H1 (cell line): ENCODE measurements around the gene ABHD10. TPM values are rescaled to one million over a fixed set of nuclear protein-coding genes. Genes with fewer than 3 reads are reported as not detected.

Experiments used
- CTCF ChIA-PET: fragments of 300-600 bp; sonication (Branson Sonifier 250); formaldehyde crosslinking; loops from one replicate; lab custom pipeline; 2021; ENCODE audit not compliant: partially characterized antibody; lab: Charles Lee
- POLR2A ChIA-PET: fragments of 300-600 bp; sonication (Branson Sonifier 250); formaldehyde crosslinking; loops from one replicate; lab custom pipeline; 2021; ENCODE audit warnings: inconsistent platforms; ENCODE audit not compliant: partially characterized antibody; lab: Charles Lee
- DNase-seq, 2 experiments: peaks; one replicate each; pipeline versions ENCODE4 v3.0.0 to v3.0.0-alpha.2; 2010 to 2022; ENCODE audit warnings: low spot score in 2 of 2, low read depth in 1 of 2, mixed read lengths in 1 of 2
- FAIRE-seq: peaks from 2 replicates; lab custom pipeline; 2011; peaks lifted over from hg19 to GRCh38; lab: Jason Lieb, UNC
- H2AFZ ChIP-seq: 2 replicates; pipeline ENCODE4 v1.8.1; 2012; ENCODE audit warnings: low read length, inconsistent platforms
- H2AK5ac ChIP-seq: 2 replicates; pipeline ENCODE4 v1.6.1; 2013; ENCODE audit warnings: low read depth, low read length
- H2BK120ac ChIP-seq: replicated peaks from 2 replicates; pipeline ENCODE3; 2013; ENCODE audit warnings: low read depth, low read length, inconsistent platforms
- H2BK12ac ChIP-seq: 2 replicates; pipeline ENCODE4 v1.6.1; 2013; ENCODE audit warnings: low read depth, low read length
- H2BK15ac ChIP-seq: 2 replicates; pipeline ENCODE4 v1.6.1; 2013; ENCODE audit warnings: low read length
- H2BK20ac ChIP-seq: 2 replicates; pipeline ENCODE4 v1.6.1; 2013; ENCODE audit warnings: low read length
- H2BK5ac ChIP-seq: 2 replicates; pipeline ENCODE4 v1.6.1; 2013; ENCODE audit warnings: low read depth, low read length
- H3K14ac ChIP-seq: 2 replicates; pipeline ENCODE4 v1.6.1; 2013; ENCODE audit warnings: inconsistent platforms; ENCODE audit not compliant: insufficient read length
- H3K18ac ChIP-seq: 2 replicates; pipeline ENCODE4 v1.6.1; 2013; ENCODE audit warnings: low read length; ENCODE audit errors: extremely low read depth
- H3K23ac ChIP-seq: 2 replicates; pipeline ENCODE4 v1.6.1; 2013; ENCODE audit warnings: inconsistent platforms; ENCODE audit not compliant: insufficient read length
- H3K23me2 ChIP-seq: 2 replicates; pipeline ENCODE4 v1.6.1; 2013; ENCODE audit warnings: low read depth, low read length
- H3K27ac ChIP-seq: 2 replicates; pipeline ENCODE4 v1.6.1; 2011; ENCODE audit warnings: low read depth, low read length, inconsistent platforms
- H3K27me3 ChIP-seq, 4 experiments: replicated peaks in 1 of 4; 1 replicate in 1 of 4; 2 replicates in 3 of 4; pipeline versions ENCODE4 v1.6.1 to v1.8.1; 2011 to 2013; ENCODE audit warnings: low read length in 3 of 4, mild to moderate bottlenecking in 3 of 4, inconsistent platforms in 2 of 4, mixed read lengths in 2 of 4, moderate library complexity in 1 of 4; ENCODE audit not compliant: control insufficient read depth in 3 of 4, insufficient read depth in 3 of 4; ENCODE audit errors: extremely low read depth in 1 of 4
- H3K36me3 ChIP-seq, 4 experiments: 2 replicates each; pipeline versions ENCODE4 v1.6.1 to v1.8.1; 2011 to 2013; ENCODE audit warnings: mild to moderate bottlenecking in 4 of 4, low read length in 3 of 4, moderate library complexity in 2 of 4, control low read depth in 1 of 4, inconsistent platforms in 1 of 4; ENCODE audit not compliant: insufficient read depth in 4 of 4, control insufficient read depth in 2 of 4
- H3K4ac ChIP-seq: replicated peaks from 2 replicates; pipeline ENCODE3; 2013; ENCODE audit warnings: low read length, low read depth, mixed read lengths, inconsistent platforms; ENCODE audit not compliant: insufficient read length
- H3K4me1 ChIP-seq, 4 experiments: replicated peaks in 1 of 4; 1 replicate in 1 of 4; 2 replicates in 3 of 4; pipeline versions ENCODE4 v1.6.1 to v1.8.1; 2011 to 2013; ENCODE audit warnings: low read length in 3 of 4, inconsistent platforms in 2 of 4, mixed read lengths in 1 of 4; ENCODE audit not compliant: insufficient read depth in 4 of 4, control insufficient read depth in 3 of 4
- H3K4me2 ChIP-seq, 2 experiments: 2 replicates each; pipeline versions ENCODE4 v1.6.1 to v1.8.1; 2011 to 2013; ENCODE audit warnings: low read depth in 2 of 2, low read length in 2 of 2, control low read depth in 1 of 2, inconsistent platforms in 1 of 2, mild to moderate bottlenecking in 1 of 2; ENCODE audit not compliant: insufficient read depth in 1 of 2
- H3K4me3 ChIP-seq, 4 experiments: fragments of 200-600, 300-600 bp in 1 of 4; sonication (generic), shearing (Covaris generic), sonication (Bioruptor Twin) in 1 of 4; 2 replicates each; pipeline versions ENCODE4 v1.5.1 to v1.8.1; 2011 to 2016; ENCODE audit warnings: low read length in 4 of 4, low read depth in 3 of 4, control low read depth in 2 of 4, inconsistent platforms in 2 of 4, mild to moderate bottlenecking in 2 of 4, mixed read lengths in 1 of 4, moderate library complexity in 1 of 4; ENCODE audit not compliant: insufficient read depth in 2 of 4; ENCODE audit errors: extremely low read depth in 1 of 4
- H3K56ac ChIP-seq: replicated peaks from 2 replicates; pipeline ENCODE3; 2013; ENCODE audit warnings: low read depth, mild to moderate bottlenecking, mixed read lengths, low read length, inconsistent platforms; ENCODE audit not compliant: insufficient read length
- H3K79me1 ChIP-seq: 2 replicates; pipeline ENCODE4 v1.6.1; 2013; ENCODE audit warnings: low read depth, low read length, control low read depth
- H3K79me2 ChIP-seq, 2 experiments: 2 replicates each; pipeline versions ENCODE4 v1.6.1 to v1.8.1; 2012 to 2013; ENCODE audit warnings: low read length in 2 of 2, mild to moderate bottlenecking in 2 of 2, inconsistent platforms in 1 of 2; ENCODE audit not compliant: insufficient read depth in 2 of 2, control insufficient read depth in 1 of 2
- H3K9ac ChIP-seq, 4 experiments: replicated peaks in 1 of 4; 1 replicate in 1 of 4; 2 replicates in 3 of 4; pipeline versions ENCODE4 v1.6.1 to v1.8.1; 2011 to 2013; ENCODE audit warnings: low read depth in 3 of 4, low read length in 3 of 4, control low read depth in 2 of 4, mild to moderate bottlenecking in 2 of 4, moderate library complexity in 2 of 4, inconsistent platforms in 1 of 4; ENCODE audit errors: extremely low read depth in 1 of 4
- H3K9me3 ChIP-seq, 2 experiments: 2 replicates each; pipeline versions ENCODE4 v1.6.1 to v1.8.1; 2012 to 2013; ENCODE audit warnings: mild to moderate bottlenecking in 2 of 2, moderate library complexity in 2 of 2, control low read depth in 1 of 2, inconsistent platforms in 1 of 2, low read depth in 1 of 2, low read length in 1 of 2, mixed read lengths in 1 of 2; ENCODE audit not compliant: insufficient read depth in 2 of 2
- H4K20me1 ChIP-seq, 2 experiments: replicated peaks in 1 of 2; 2 replicates each; pipeline versions ENCODE3 to v1.8.1; 2011 to 2013; ENCODE audit warnings: inconsistent platforms in 2 of 2, low read length in 2 of 2, mild to moderate bottlenecking in 1 of 2; ENCODE audit not compliant: insufficient read depth in 2 of 2, control insufficient read depth in 1 of 2
- H4K5ac ChIP-seq: 2 replicates; pipeline ENCODE4 v1.6.1; 2013; ENCODE audit warnings: low read length, low read depth, mixed read lengths, inconsistent platforms; ENCODE audit not compliant: insufficient read length
- H4K8ac ChIP-seq: 2 replicates; pipeline ENCODE4 v1.8.0; 2013; ENCODE audit warnings: mild to moderate bottlenecking, moderate library complexity, low read length, inconsistent platforms; ENCODE audit not compliant: insufficient read depth; ENCODE audit errors: extremely low read depth
- H4K91ac ChIP-seq: replicated peaks from 2 replicates; pipeline ENCODE3; 2013; ENCODE audit warnings: low read length, mixed read lengths, inconsistent platforms; ENCODE audit not compliant: insufficient read length
- CBX5 ChIP-seq: fragments of 300-800, 300-1000 bp; sonication (generic); IDR thresholded peaks from 2 replicates; pipeline ENCODE4 v1.7.1; 2016; ENCODE audit warnings: antibody characterized with exemption, low read length, low read depth
- CHD1 ChIP-seq: IDR thresholded peaks from 2 replicates; pipeline ENCODE4 v1.6.1; 2012; ENCODE audit warnings: low read depth, low read length, improper control_type of control experiment
- JUND ChIP-seq: IDR thresholded peaks from 2 replicates; pipeline ENCODE4 v1.6.1; 2011; ENCODE audit warnings: mild to moderate bottlenecking, improper control_type of control experiment, low read length
- KDM4A ChIP-seq: IDR thresholded peaks from one replicate; pipeline ENCODE4 v1.7.1; 2012; ENCODE audit warnings: low read depth, mild to moderate bottlenecking, moderate library complexity, low read length, inconsistent platforms; ENCODE audit not compliant: severe bottlenecking
- SAP30 ChIP-seq: fragments of 300-600 bp; sonication (generic); IDR thresholded peaks from 2 replicates; pipeline ENCODE4 v1.7.1; 2012; ENCODE audit warnings: low read length, moderate library complexity, mild to moderate bottlenecking, inconsistent platforms; ENCODE audit not compliant: insufficient read depth, insufficient replicate concordance
- SIN3A ChIP-seq, 2 experiments: IDR thresholded peaks in 1 of 2; conservative IDR thresholded peaks in 1 of 2; 2 replicates each; pipeline ENCODE4 v1.6.1; 2011 to 2012; ENCODE audit warnings: low read length in 2 of 2, improper control_type of control experiment in 1 of 2, low read depth in 1 of 2, mild to moderate bottlenecking in 1 of 2
- SIRT6 ChIP-seq: IDR thresholded peaks from one replicate; pipeline ENCODE4 v1.7.1; 2012; ENCODE audit warnings: low read length, inconsistent platforms
- SP1 ChIP-seq: IDR thresholded peaks from 2 replicates; pipeline ENCODE4 v1.6.1; 2011; ENCODE audit warnings: low read depth, low read length
- SUZ12 ChIP-seq: fragments of 200-600 bp; sonication (generic); IDR thresholded peaks from 2 replicates; pipeline ENCODE4 v1.6.1; 2012; ENCODE audit warnings: mild to moderate bottlenecking, inconsistent platforms, low read length, moderate library complexity, mixed read lengths
- TAF1 ChIP-seq: IDR thresholded peaks from 2 replicates; pipeline ENCODE4 v1.6.1; 2011; ENCODE audit warnings: mild to moderate bottlenecking, low read depth, low read length
- TAF7 ChIP-seq: optimal IDR thresholded peaks from 2 replicates; pipeline ENCODE3; 2011; ENCODE audit warnings: low read depth, mild to moderate bottlenecking, inconsistent platforms, low read length, moderate library complexity, borderline replicate concordance
- TBP ChIP-seq: IDR thresholded peaks from 2 replicates; pipeline ENCODE4 v1.6.1; 2011; ENCODE audit warnings: low read depth, low read length, improper control_type of control experiment
- USF2 ChIP-seq: IDR thresholded peaks from 2 replicates; pipeline ENCODE4 v1.6.1; 2011; ENCODE audit warnings: low read length, improper control_type of control experiment
- WGBS, 2 experiments: shearing (Covaris generic) in 1 of 2; methylation state at CpG; one replicate each; pipeline versions ENCODE4 v1.1.6 to v1.1.7; 2013 to 2015; ENCODE audit warnings: low lambda C conversion rate in 2 of 2, mixed read lengths in 2 of 2, inconsistent platforms in 1 of 2, low coverage in 1 of 2, missing lambda C conversion rate in 1 of 2; ENCODE audit not compliant: insufficient replicate concordance in 2 of 2, insufficient coverage in 1 of 2, insufficient read length in 1 of 2; ENCODE audit errors: extremely low coverage in 1 of 2, missing lambda C conversion rate in 1 of 2; 5-methylcytosine and 5-hydroxymethylcytosine counted together
- polyA plus RNA-seq, 7 experiments: library from polyadenylated mRNA; depleted of rRNA in 3 of 7; stranded (reverse) in 5 of 7; unstranded in 2 of 7; fragments of >200 nt in 5 of 7; fragments of 200-250 nt in 2 of 7; gene quantifications; 1 replicate in 5 of 7; 2 replicates in 1 of 7; 4 replicates in 1 of 7; pipeline versions ENCODE4 v1.2.1 to v1.2.3, GENCODE V29; 2011 to 2013; ENCODE audit warnings: missing spikeins in 2 of 7, mixed read lengths in 2 of 7
- total RNA-seq: library from RNA; stranded (reverse); fragmentation: NEBNext Ultra II Directional; extraction: Animal tissue kit (Norgen Biotek cat#: 25700); gene quantifications from 2 replicates; pipeline ENCODE4 v1.2.1, GENCODE V29; 2021

ABHD10 gene
- total and polyA plus RNA-seq, 2 of the 8 experiments (the other 6 are each of a cell fraction or from before 2014, with no cell fraction given), result 10.9 to 24.6 TPM

GRCh38 chr3:111944372-111944771 is 34.5 kb upstream of the ABHD10 start:
- H3K27ac ChIP-seq, result no peak overlapping the region
- H3K23me2 ChIP-seq, result no peaks in the 10 kb centered on the region
- no peak overlapping the region for H3K23ac ChIP-seq
- WGBS, 2 experiments, result 98% methylated on average over 4 of the region's 4 CpGs; no CpG with 5 or more reads in 1 of the 2 experiments
- no peak overlapping the region for H4K91ac ChIP-seq
- no peak for DNase-seq
- H2BK5ac ChIP-seq, result no peak overlapping the region
- no peak overlapping the region for H2BK15ac ChIP-seq
- no peaks in the 10 kb centered on the region for H3K79me2 ChIP-seq
- no peaks in the 10 kb centered on the region for H3K4me1 ChIP-seq
- no peaks in the 10 kb centered on the region for H3K79me1 ChIP-seq
- no peak overlapping the region for H3K56ac ChIP-seq
- no peak overlapping the region for H3K18ac ChIP-seq
- CTCF ChIA-PET, result interaction anchor here (0.6 to 0.9 kb wide), 2 partner anchors 21 to 39 kb away, joined by 3 read pairs; no protein-coding TSS in a partner anchor
- no peak overlapping the region for H3K9ac ChIP-seq
- no peaks in the 10 kb centered on the region for H3K9me3 ChIP-seq
- H2BK120ac ChIP-seq, result no peak overlapping the region
- no peak overlapping the region for H2AK5ac ChIP-seq
- no peak overlapping the region for H4K8ac ChIP-seq
- POLR2A ChIA-PET, result no interaction called here
- H3K4me3 ChIP-seq, result no peak overlapping the region
- no peak overlapping the region for H2AFZ ChIP-seq
- no peak overlapping the region for H2BK20ac ChIP-seq
- H3K36me3 ChIP-seq, result 0 out of 8 replicates have a peak, but pooled peaks cover 0 to 1% (median 0%) of the 10 kb centered on the region in 4 experiments
- H2BK12ac ChIP-seq, result no peak overlapping the region
- no peaks in the 10 kb centered on the region for H3K27me3 ChIP-seq
- no peak overlapping the region for H3K4ac ChIP-seq
- no peak for FAIRE-seq
- no peak overlapping the region for H4K5ac ChIP-seq
- H4K20me1 ChIP-seq, result no peaks in the 10 kb centered on the region
- H3K4me2 ChIP-seq, result no peak overlapping the region
- H3K14ac ChIP-seq, result no peak overlapping the region
- TF ChIP-seq TAF1 (no peak), SIN3A (conservative IDR thresholded peaks at IDR 0.05 in 1 of 2, IDR thresholded peaks at IDR 0.05 in 1 of 2; ENCODE audit: low read depth in 1 of 2, low read length in 2 of 2) (no peak), SIRT6 (no peak), CBX5 (no peak), SAP30 (no peak), SUZ12 (no peak), CHD1 (no peak), TBP (no peak), TAF7 (no peak), SP1 (no peak), KDM4A (no peak), JUND (no peak), USF2 (no peak)
